Naive thymus-derived CD8-positive, alpha-beta T cell (primary cell): Measurements from ENCODE around the gene LSM6. TPM values are rescaled to one million over a fixed set of nuclear protein-coding genes. Genes with fewer than 3 reads are reported as not detected.

Experiments
- ATAC-seq, 2 donors: fragments of 150-1000 bp; cut with Tn5 transposase in 1 of 2; sonication (Bioruptor Pico), chemical (Tn5 transposase) in 1 of 2; 1 replicate in 1 of 2; 2 replicates in 1 of 2; pipeline ENCODE4 v1.10.0; 2021; ENCODE audit warnings: mild to moderate bottlenecking in 2 of 2, moderate library complexity in 2 of 2
- POLR2A ChIA-PET: fragments of 350-600 bp; sonication (Branson Sonifier 250); formaldehyde crosslinking; loops from one replicate; lab custom pipeline; 2021; ENCODE audit warnings: antibody characterized with exemption; lab: Charles Lee
- DNase-seq, 10 donors: peaks; one replicate each; pipeline versions ENCODE4 v3.0.0 to v3.0.0-alpha.2; 2020 to 2022
- H3K27ac Mint-ChIP-seq, 10 donors: one replicate each; pipeline ENCODE4 v1.8.0; 2020 to 2022; ENCODE audit warnings: mild to moderate bottlenecking in 10 of 10, mixed read lengths in 10 of 10, moderate library complexity in 4 of 10, inconsistent platforms in 1 of 10
- H3K27me3 Mint-ChIP-seq, 5 donors: one replicate each; pipeline ENCODE4 v1.8.0; 2021 to 2022; ENCODE audit warnings: mixed read lengths in 5 of 5
- H3K36me3 Mint-ChIP-seq, 3 donors: one replicate each; pipeline ENCODE4 v1.8.0; 2020 to 2022; ENCODE audit warnings: mixed read lengths in 3 of 3, mild to moderate bottlenecking in 2 of 3, inconsistent platforms in 1 of 3
- H3K4me1 Mint-ChIP-seq, 4 donors: one replicate each; pipeline ENCODE4 v1.8.0; 2021 to 2022; ENCODE audit warnings: mixed read lengths in 4 of 4
- H3K4me3 Mint-ChIP-seq, 10 donors: one replicate each; pipeline ENCODE4 v1.8.0; 2020 to 2022; ENCODE audit warnings: mild to moderate bottlenecking in 10 of 10, mixed read lengths in 10 of 10, moderate library complexity in 6 of 10, inconsistent platforms in 1 of 10
- H3K9me3 Mint-ChIP-seq, 9 donors: one replicate each; pipeline ENCODE4 v1.8.0; 2020 to 2022; ENCODE audit warnings: mixed read lengths in 9 of 9, mild to moderate bottlenecking in 3 of 9, inconsistent platforms in 1 of 9, moderate library complexity in 1 of 9
- polyA plus RNA-seq, 3 donors: library from polyadenylated mRNA; unstranded; fragments of 300-500 nt; fragmentation: Illumina TruSeq; gene quantifications; one replicate each; pipeline ENCODE4 v1.2.3, GENCODE V29; 2021
- total RNA-seq, 8 experiments: library from RNA in 2 of 8; stranded (reverse) in 2 of 8; gene quantifications; one replicate each; pipeline ENCODE4 v1.2.3 and lab custom pipeline; 2021 to 2026

LSM6 gene
- total and polyA plus RNA-seq, 5 experiments from 2014 or later, result 50.7 to 70.7 (median 62.4) TPM

DNA sequence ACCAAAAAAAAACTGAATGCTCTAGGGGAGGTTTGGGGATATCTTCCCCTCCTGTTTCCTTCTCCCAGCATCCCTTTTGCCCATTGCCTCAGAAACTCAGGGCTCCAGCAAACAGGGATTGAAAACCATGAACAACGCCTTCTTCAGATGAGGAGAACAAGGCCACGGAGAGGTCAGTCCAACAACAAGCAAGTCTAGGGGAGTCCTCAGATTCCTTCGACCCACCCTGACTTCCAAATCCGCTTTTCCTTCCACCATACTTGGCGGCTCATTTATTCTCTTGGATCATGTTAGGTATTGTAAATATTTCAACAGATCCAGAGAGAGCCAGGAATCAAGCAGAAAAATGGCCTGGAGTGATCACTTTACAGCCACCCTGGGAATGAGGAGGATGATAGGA is 60.7 kb downstream of the LSM6 start:
- no peaks in the 10 kb centered on the region for H3K4me1 Mint-ChIP-seq
- H3K27ac Mint-ChIP-seq, result no peak overlapping the region
- no peaks in the 10 kb centered on the region for H3K36me3 Mint-ChIP-seq
- peaks cover 0 to 8% (median 2%) of the 10 kb centered on the region in 9 donors for H3K9me3 Mint-ChIP-seq
- POLR2A ChIA-PET, result interaction anchor here (0.6 kb wide), 1 partner anchor 98 kb away, joined by 4 read pairs; no protein-coding TSS in a partner anchor
- no peak for ATAC-seq
- DNase-seq, result no peak
- H3K27me3 Mint-ChIP-seq, result peaks cover 0 to 24% (median 9%) of the 10 kb centered on the region in 5 donors
- H3K4me3 Mint-ChIP-seq, result no peak overlapping the region

DNA sequence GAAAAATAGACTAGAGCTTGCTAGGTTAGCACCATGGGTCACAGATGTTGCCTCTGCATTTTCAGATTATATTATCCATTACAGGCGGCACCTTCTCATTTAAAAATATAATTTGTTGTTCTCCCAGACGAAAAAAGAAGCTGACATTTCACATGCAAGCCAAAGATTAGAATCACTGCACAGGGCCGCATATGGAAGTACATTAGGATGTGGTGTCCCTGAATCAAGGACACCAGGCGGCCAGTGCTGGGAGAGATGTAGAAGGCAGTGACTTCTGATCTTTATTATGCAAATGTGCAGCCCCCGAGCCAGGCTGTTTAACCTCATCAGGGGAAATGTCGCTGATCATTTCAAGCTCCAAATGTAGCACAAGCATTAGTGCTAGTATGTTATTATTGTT is 61.6 kb downstream of the LSM6 start:
- H3K27me3 Mint-ChIP-seq, result peaks cover 0 to 24% (median 11%) of the 10 kb centered on the region in 5 donors
- no peak overlapping the region for H3K4me3 Mint-ChIP-seq
- peaks cover 0 to 5% (median 3%) of the 10 kb centered on the region in 4 donors for H3K4me1 Mint-ChIP-seq
- H3K36me3 Mint-ChIP-seq, result no peaks in the 10 kb centered on the region
- DNase-seq (no peak), ATAC-seq (no peak)
- H3K9me3 Mint-ChIP-seq, result peaks cover 0 to 7% (median 2%) of the 10 kb centered on the region in 9 donors
- POLR2A ChIA-PET, result no interaction called here
- no peak overlapping the region for H3K27ac Mint-ChIP-seq

DNA sequence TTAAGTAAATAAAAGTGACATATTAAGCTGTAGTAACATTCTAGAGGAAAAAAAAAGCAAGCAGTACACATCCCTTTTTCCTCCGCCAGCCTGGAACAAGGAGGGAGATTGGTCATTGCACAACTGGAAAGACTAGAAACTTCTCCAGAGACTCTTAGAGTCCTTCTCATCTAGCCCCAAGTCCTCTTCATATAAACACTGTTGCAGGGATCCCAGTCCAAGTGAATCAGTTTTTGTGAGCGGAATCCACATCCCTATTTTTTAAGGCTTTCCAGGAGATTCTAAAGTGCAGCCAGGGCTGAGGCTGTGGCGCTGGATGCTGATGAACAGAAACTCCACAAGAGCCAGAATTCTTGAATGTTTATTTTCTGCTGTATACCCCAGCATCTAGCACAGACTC is 62.6 kb downstream of the LSM6 start:
- POLR2A ChIA-PET, result no interaction called here
- ATAC-seq (no peak), DNase-seq (no peak)
- Mint-ChIP-seq H3K36me3 (no peaks in the 10 kb centered on the region), H3K27ac (no peak overlapping the region), H3K27me3 (peaks cover 1 to 24% (median 13%) of the 10 kb centered on the region in 5 donors), H3K9me3 (peaks cover 0 to 2% (median 0%) of the 10 kb centered on the region in 9 donors), H3K4me1 (peaks cover 2 to 7% (median 5%) of the 10 kb centered on the region in 4 donors), H3K4me3 (no peak overlapping the region)

Other genes starting within 250 kb of the LSM6 start
- 10 to 100 TPM; 39.8 to 41.4 TPM for gene ZNF827, start 236.9 kb upstream of the LSM6 start, total RNA-seq
- 1 to 10 TPM; 3.7 to 9.0 (median 7.1) TPM for gene ZNF827, start 236.9 kb upstream of the LSM6 start, polyA plus RNA-seq
- gene REELD1, start 38.8 kb downstream of the LSM6 start, total RNA-seq, result 1 to 10 TPM; 1.2 to 1.8 TPM
- gene REELD1, start 38.8 kb downstream of the LSM6 start, polyA plus RNA-seq, result not detected